ENCODE measurements around the gene CDK11A. TPM values are rescaled to one million over a fixed set of nuclear protein-coding genes. Genes with fewer than 3 reads are reported as not detected.
"Not testable (repeated sequence)": the region's sequence is repeated elsewhere in the genome, so short reads cannot be mapped to it uniquely, and the experiment has no call there.

CDK11A gene
- total and polyA plus RNA-seq, 2 of the 8 experiments (the other 6 are each of a cell fraction or from before 2014, with no cell fraction given): 15.0 to 45.6 TPM

DNA sequence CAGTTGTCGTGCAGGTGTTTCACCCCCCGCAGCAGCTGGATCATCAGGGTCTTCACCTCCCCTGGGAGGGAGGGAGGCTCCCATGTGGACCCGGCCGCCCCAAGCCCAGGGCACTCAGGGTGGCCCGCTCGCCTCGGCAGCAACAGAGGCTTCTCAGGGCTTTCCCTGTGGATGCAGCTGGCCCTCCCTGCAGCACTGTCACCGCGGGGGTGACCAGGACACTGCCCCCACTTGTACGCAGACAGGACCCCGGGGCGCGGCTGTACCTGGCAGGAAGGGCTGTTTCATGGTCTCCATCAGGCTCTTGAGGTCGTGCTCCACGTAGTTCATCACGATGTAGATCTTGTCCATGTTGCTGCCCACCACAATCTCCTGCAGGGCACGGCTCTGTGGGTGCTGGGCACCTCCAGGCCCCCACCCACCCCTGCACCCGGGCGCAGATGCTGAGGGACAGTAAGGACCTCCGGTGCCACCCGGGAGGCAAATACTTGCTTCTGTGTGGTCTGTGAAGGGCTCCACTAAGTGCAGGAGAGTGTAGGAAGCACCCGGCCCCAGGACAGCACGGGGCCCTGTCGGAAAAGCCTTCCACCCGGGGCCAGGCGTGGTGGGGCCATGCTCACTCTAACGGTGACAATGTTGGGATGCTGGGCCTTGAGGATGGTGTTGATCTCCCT lies 19.7 kb downstream of the CDK11A start:
- not testable (repeated sequence) for H2BK120ac ChIP-seq (replicated peaks; ENCODE audit: low read depth, low read length); H3K23ac ChIP-seq (ENCODE audit: insufficient read length)

More for the DNA sequence above, 19.7 kb downstream of the CDK11A start:
- H3K9me3 ChIP-seq (ENCODE audit: insufficient read depth in 2 of 2, low read depth in 1 of 2, low read length in 1 of 2); H2BK5ac ChIP-seq (ENCODE audit: low read depth, low read length); H2AK5ac ChIP-seq (ENCODE audit: low read depth, low read length); H3K27ac ChIP-seq (ENCODE audit: low read depth, low read length); H3K4me2 ChIP-seq (ENCODE audit: insufficient read depth in 1 of 2, low read depth in 2 of 2, low read length in 2 of 2); H3K18ac ChIP-seq (ENCODE audit: extremely low read depth, low read length); FAIRE-seq; H2BK15ac ChIP-seq (ENCODE audit: low read length); H3K27me3 ChIP-seq (replicated peaks in 1 of 4; ENCODE audit: control insufficient read depth in 3 of 4, extremely low read depth in 1 of 4, insufficient read depth in 3 of 4, low read length in 3 of 4); H3K23me2 ChIP-seq (ENCODE audit: low read depth, low read length); H3K4ac ChIP-seq (replicated peaks; ENCODE audit: insufficient read length, low read depth, low read length); H3K56ac ChIP-seq (replicated peaks; ENCODE audit: insufficient read length, low read depth, low read length); H4K20me1 ChIP-seq (replicated peaks in 1 of 2; ENCODE audit: control insufficient read depth in 1 of 2, insufficient read depth in 2 of 2, low read length in 2 of 2); H3K14ac ChIP-seq (ENCODE audit: insufficient read length); H2BK20ac ChIP-seq (ENCODE audit: low read length); H4K91ac ChIP-seq (replicated peaks; ENCODE audit: insufficient read length, low read length); H4K5ac ChIP-seq (ENCODE audit: insufficient read length, low read depth, low read length); H4K8ac ChIP-seq (ENCODE audit: extremely low read depth, insufficient read depth, low read length); H3K4me3 ChIP-seq (ENCODE audit: extremely low read depth in 1 of 4, insufficient read depth in 2 of 4, low read depth in 3 of 4, low read length in 4 of 4); H3K4me1 ChIP-seq (replicated peaks in 1 of 4; ENCODE audit: control insufficient read depth in 3 of 4, insufficient read depth in 4 of 4, low read length in 3 of 4); H3K9ac ChIP-seq (replicated peaks in 1 of 4; ENCODE audit: extremely low read depth in 1 of 4, low read depth in 3 of 4, low read length in 3 of 4); DNase-seq (ENCODE audit: low read depth in 1 of 2, low spot score in 2 of 2); POLR2A ChIA-PET (ENCODE audit: partially characterized antibody); CTCF ChIA-PET (ENCODE audit: partially characterized antibody); H2AFZ ChIP-seq (ENCODE audit: low read length); H3K79me1 ChIP-seq (ENCODE audit: low read depth, low read length); H3K79me2 ChIP-seq (ENCODE audit: control insufficient read depth in 1 of 2, insufficient read depth in 2 of 2, low read length in 2 of 2); H2BK12ac ChIP-seq (ENCODE audit: low read depth, low read length): not testable (repeated sequence)
- WGBS, 2 experiments (ENCODE audit: extremely low coverage in 1 of 2, insufficient coverage in 1 of 2, insufficient read length in 1 of 2, insufficient replicate concordance in 2 of 2, low coverage in 1 of 2, low lambda C conversion rate in 2 of 2, missing lambda C conversion rate in 1 of 2): 95% methylated on average over 15 of the region's 27 CpGs; no CpG with 5 or more reads in 1 of the 2 experiments
- H3K36me3 ChIP-seq (ENCODE audit: control insufficient read depth in 2 of 4, insufficient read depth in 4 of 4, low read length in 3 of 4): peaks cover 0 to 17% (median 1%) of the 10 kb centered on the region in 4 experiments; a peak in 2 of 8 replicates
